ENCODE results near the gene LGMN. TPM values are rescaled to one million over a fixed set of nuclear protein-coding genes. Genes with fewer than 3 reads are reported as not detected.

Gene LGMN
- total and polyA plus RNA-seq, 2 of the 8 experiments (the other 6 are each of a cell fraction or from before 2014, with no cell fraction given): 57.4 to 83.4 TPM

- no peak overlapping the region for H4K5ac ChIP-seq (ENCODE audit: insufficient read length, low read depth, low read length)
- H3K4me3 ChIP-seq (ENCODE audit: extremely low read depth in 1 of 4, insufficient read depth in 2 of 4, low read depth in 3 of 4, low read length in 4 of 4): no peak overlapping the region
- H3K9me3 ChIP-seq (ENCODE audit: insufficient read depth in 2 of 2, low read depth in 1 of 2, low read length in 1 of 2): no peaks in the 10 kb centered on the region
- H3K18ac ChIP-seq (ENCODE audit: extremely low read depth, low read length): no peak overlapping the region
- H2BK12ac ChIP-seq (ENCODE audit: low read depth, low read length): no peak overlapping the region
- H3K23ac ChIP-seq (ENCODE audit: insufficient read length): no peak overlapping the region
- peaks cover 0 to 4% of the 10 kb centered on the region in 2 experiments for H4K20me1 ChIP-seq (replicated peaks in 1 of 2; ENCODE audit: control insufficient read depth in 1 of 2, insufficient read depth in 2 of 2, low read length in 2 of 2)
- CTCF ChIA-PET (ENCODE audit: partially characterized antibody): interaction anchor here (0.7 to 1.5 kb wide), 4 partner anchors 21 to 64 kb away, joined by 3 to 6 read pairs (median 3); no protein-coding TSS in a partner anchor
- H2BK15ac ChIP-seq (ENCODE audit: low read length): no peak overlapping the region
- H2AK5ac ChIP-seq (ENCODE audit: low read depth, low read length): no peak overlapping the region
- POLR2A ChIA-PET (ENCODE audit: partially characterized antibody): no interaction called here
- no peaks in the 10 kb centered on the region; a peak in 1 of 7 replicates for H3K4me1 ChIP-seq (replicated peaks in 1 of 4; ENCODE audit: control insufficient read depth in 3 of 4, insufficient read depth in 4 of 4, low read length in 3 of 4)
- H3K79me2 ChIP-seq (ENCODE audit: control insufficient read depth in 1 of 2, insufficient read depth in 2 of 2, low read length in 2 of 2): no peaks in the 10 kb centered on the region
- H2BK5ac ChIP-seq (ENCODE audit: low read depth, low read length): no peak overlapping the region
- H2BK20ac ChIP-seq (ENCODE audit: low read length): no peak overlapping the region
- TF ChIP-seq HDAC6 (IDR thresholded peaks at IDR 0.05; ENCODE audit: low read depth, low read length) (no peak), BRCA1 (IDR thresholded peaks at IDR 0.05; ENCODE audit: low read depth, low read length) (no peak), CHD2 (IDR thresholded peaks at IDR 0.05; ENCODE audit: low read length) (no peak), TAF1 (IDR thresholded peaks at IDR 0.05; ENCODE audit: low read depth, low read length) (no peak), BCL11A (IDR thresholded peaks at IDR 0.05; ENCODE audit: low read depth in 2 of 2, low read length in 2 of 2) (no peak), ZNF274 (IDR thresholded peaks at IDR 0.05; ENCODE audit: borderline replicate concordance, extremely low read depth, low read length) (no peak), CEBPB (IDR thresholded peaks at IDR 0.05; ENCODE audit: low read depth, low read length) (no peak), POU5F1 (IDR thresholded peaks at IDR 0.05; ENCODE audit: low read depth, low read length) (no peak), NANOG (IDR thresholded peaks at IDR 0.05; ENCODE audit: insufficient read depth, low read depth, low read length, poor library complexity, severe bottlenecking) (no peak), KDM4A (IDR thresholded peaks at IDR 0.05; ENCODE audit: low read depth, low read length, severe bottlenecking) (no peak), EGR1 (IDR thresholded peaks at IDR 0.05; ENCODE audit: borderline replicate concordance, low read depth, low read length) (no peak), CBX8 (IDR thresholded peaks at IDR 0.05; ENCODE audit: borderline replicate concordance, low read depth, low read length) (no peak)
- H4K8ac ChIP-seq (ENCODE audit: extremely low read depth, insufficient read depth, low read length): no peak overlapping the region
- no peaks in the 10 kb centered on the region for H3K36me3 ChIP-seq (ENCODE audit: control insufficient read depth in 2 of 4, insufficient read depth in 4 of 4, low read length in 3 of 4)
- H3K23me2 ChIP-seq (ENCODE audit: low read depth, low read length): peaks cover 11% of the 10 kb centered on the region; the same call in 1 of the 2 replicates
- DNase-seq (ENCODE audit: low read depth in 1 of 2, low spot score in 2 of 2) (no peak), FAIRE-seq (no peak)
- no peak overlapping the region for H3K4me2 ChIP-seq (ENCODE audit: insufficient read depth in 1 of 2, low read depth in 2 of 2, low read length in 2 of 2)
- H3K27me3 ChIP-seq (replicated peaks in 1 of 4; ENCODE audit: control insufficient read depth in 3 of 4, extremely low read depth in 1 of 4, insufficient read depth in 3 of 4, low read length in 3 of 4): no peaks in the 10 kb centered on the region
- no peaks in the 10 kb centered on the region for H3K79me1 ChIP-seq (ENCODE audit: low read depth, low read length)
- no peak overlapping the region for H3K27ac ChIP-seq (ENCODE audit: low read depth, low read length)
- WGBS, 2 experiments (ENCODE audit: extremely low coverage in 1 of 2, insufficient coverage in 1 of 2, insufficient read length in 1 of 2, insufficient replicate concordance in 2 of 2, low coverage in 1 of 2, low lambda C conversion rate in 2 of 2, missing lambda C conversion rate in 1 of 2): 83% methylated on average over 4 of the region's 4 CpGs; no CpG with 5 or more reads in 1 of the 2 experiments
- H4K91ac ChIP-seq (replicated peaks; ENCODE audit: insufficient read length, low read length): no peak overlapping the region
- H3K14ac ChIP-seq (ENCODE audit: insufficient read length): no peak overlapping the region
- H2AFZ ChIP-seq (ENCODE audit: low read length): no peak overlapping the region
- H3K9ac ChIP-seq (replicated peaks in 1 of 4; ENCODE audit: extremely low read depth in 1 of 4, low read depth in 3 of 4, low read length in 3 of 4): no peak overlapping the region
- H2BK120ac ChIP-seq (replicated peaks; ENCODE audit: low read depth, low read length): no peak overlapping the region
- H3K56ac ChIP-seq (replicated peaks; ENCODE audit: insufficient read length, low read depth, low read length): no peak overlapping the region
- H3K4ac ChIP-seq (replicated peaks; ENCODE audit: insufficient read length, low read depth, low read length): no peak overlapping the region
Observed at GRCh38 chr14:92677087-92677668, 71.2 kb downstream of the LGMN start.

Data from H1 (cell line).